HL-60 (cell line): ENCODE measurements around the gene DERA.
"Not testable (repeated sequence)": the region's sequence is repeated elsewhere in the genome, so short reads cannot be mapped to it uniquely, and the experiment has no call there.

Experiments
- DNase-seq, 2 experiments: peaks; one replicate each; pipeline ENCODE4 v3.0.0-alpha.2; 2010 to 2020; ENCODE audit warnings: low read depth in 1 of 2, low spot score in 1 of 2
- H3K27ac ChIP-seq: fragments of 250-450 bp; sonication (Bioruptor Pico); replicated peaks from 2 replicates; pipeline ENCODE4 v1.5.1; 2020; ENCODE audit warnings: mild to moderate bottlenecking, moderate library complexity
- H3K27me3 ChIP-seq: fragments of 250-450 bp; sonication (Bioruptor Pico); 2 replicates; pipeline ENCODE4 v1.5.1; 2021; ENCODE audit warnings: mild to moderate bottlenecking, moderate library complexity; ENCODE audit not compliant: insufficient read depth, poor library complexity, severe bottlenecking
- H3K4me3 ChIP-seq: replicated peaks from 2 replicates; pipeline ENCODE4 v1.5.1; 2011; ENCODE audit warnings: mild to moderate bottlenecking, control low read depth, low read length; ENCODE audit not compliant: insufficient read depth
- GABPA ChIP-seq: IDR thresholded peaks from 2 replicates; pipeline ENCODE4 v1.6.1; 2012; ENCODE audit warnings: low read depth
- POLR2AphosphoS5 ChIP-seq: IDR thresholded peaks from 2 replicates; pipeline ENCODE4 v1.6.1; 2012; ENCODE audit warnings: low read depth
- SPI1 ChIP-seq: IDR thresholded peaks from 2 replicates; pipeline ENCODE4 v1.6.1; 2012; ENCODE audit warnings: low read depth, mild to moderate bottlenecking, borderline replicate concordance
- TF ChIP-seq, protein P1 (sequence below): IDR thresholded peaks from one replicate; pipeline ENCODE4 v1.5.1; 2011; ENCODE audit warnings: low read length, control low read depth, inconsistent platforms; ENCODE audit not compliant: insufficient read depth
- TF ChIP-seq, protein P2 (sequence below): IDR thresholded peaks from 2 replicates; pipeline ENCODE4 v1.6.1; 2012; ENCODE audit warnings: low read depth; ENCODE audit not compliant: insufficient replicate concordance

Gene DERA

DNA sequence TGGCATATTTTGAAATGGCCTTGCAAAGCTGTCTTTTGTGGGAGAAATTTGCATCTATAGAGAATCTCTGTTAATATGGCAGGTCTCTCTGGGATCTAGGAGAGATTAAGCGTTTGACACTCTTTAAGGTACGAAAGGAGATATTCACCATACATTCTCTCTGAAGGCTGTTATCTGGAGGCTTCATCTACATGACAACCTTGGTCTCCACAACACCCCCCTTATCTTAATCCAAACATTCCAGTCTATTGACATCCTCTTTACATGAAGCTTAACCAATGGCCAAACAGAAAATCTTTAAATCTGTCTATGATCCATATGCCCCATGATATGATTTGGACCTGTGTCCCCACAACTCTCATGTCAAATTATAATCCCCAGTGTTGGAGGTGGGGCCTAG, 137.4 kb downstream of the DERA start:
- Histone ChIP-seq H3K27me3 (no peaks in the 10 kb centered on the region), H3K27ac (no peak overlapping the region), H3K4me3 (no peak overlapping the region)
- DNase-seq, result no peak
- TF ChIP-seq GABPA (no peak), POLR2AphosphoS5 (no peak), SPI1 (no peak)
- TF ChIP-seq, protein P1, sequence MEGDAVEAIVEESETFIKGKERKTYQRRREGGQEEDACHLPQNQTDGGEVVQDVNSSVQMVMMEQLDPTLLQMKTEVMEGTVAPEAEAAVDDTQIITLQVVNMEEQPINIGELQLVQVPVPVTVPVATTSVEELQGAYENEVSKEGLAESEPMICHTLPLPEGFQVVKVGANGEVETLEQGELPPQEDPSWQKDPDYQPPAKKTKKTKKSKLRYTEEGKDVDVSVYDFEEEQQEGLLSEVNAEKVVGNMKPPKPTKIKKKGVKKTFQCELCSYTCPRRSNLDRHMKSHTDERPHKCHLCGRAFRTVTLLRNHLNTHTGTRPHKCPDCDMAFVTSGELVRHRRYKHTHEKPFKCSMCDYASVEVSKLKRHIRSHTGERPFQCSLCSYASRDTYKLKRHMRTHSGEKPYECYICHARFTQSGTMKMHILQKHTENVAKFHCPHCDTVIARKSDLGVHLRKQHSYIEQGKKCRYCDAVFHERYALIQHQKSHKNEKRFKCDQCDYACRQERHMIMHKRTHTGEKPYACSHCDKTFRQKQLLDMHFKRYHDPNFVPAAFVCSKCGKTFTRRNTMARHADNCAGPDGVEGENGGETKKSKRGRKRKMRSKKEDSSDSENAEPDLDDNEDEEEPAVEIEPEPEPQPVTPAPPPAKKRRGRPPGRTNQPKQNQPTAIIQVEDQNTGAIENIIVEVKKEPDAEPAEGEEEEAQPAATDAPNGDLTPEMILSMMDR, result no peak
- TF ChIP-seq, protein P2, sequence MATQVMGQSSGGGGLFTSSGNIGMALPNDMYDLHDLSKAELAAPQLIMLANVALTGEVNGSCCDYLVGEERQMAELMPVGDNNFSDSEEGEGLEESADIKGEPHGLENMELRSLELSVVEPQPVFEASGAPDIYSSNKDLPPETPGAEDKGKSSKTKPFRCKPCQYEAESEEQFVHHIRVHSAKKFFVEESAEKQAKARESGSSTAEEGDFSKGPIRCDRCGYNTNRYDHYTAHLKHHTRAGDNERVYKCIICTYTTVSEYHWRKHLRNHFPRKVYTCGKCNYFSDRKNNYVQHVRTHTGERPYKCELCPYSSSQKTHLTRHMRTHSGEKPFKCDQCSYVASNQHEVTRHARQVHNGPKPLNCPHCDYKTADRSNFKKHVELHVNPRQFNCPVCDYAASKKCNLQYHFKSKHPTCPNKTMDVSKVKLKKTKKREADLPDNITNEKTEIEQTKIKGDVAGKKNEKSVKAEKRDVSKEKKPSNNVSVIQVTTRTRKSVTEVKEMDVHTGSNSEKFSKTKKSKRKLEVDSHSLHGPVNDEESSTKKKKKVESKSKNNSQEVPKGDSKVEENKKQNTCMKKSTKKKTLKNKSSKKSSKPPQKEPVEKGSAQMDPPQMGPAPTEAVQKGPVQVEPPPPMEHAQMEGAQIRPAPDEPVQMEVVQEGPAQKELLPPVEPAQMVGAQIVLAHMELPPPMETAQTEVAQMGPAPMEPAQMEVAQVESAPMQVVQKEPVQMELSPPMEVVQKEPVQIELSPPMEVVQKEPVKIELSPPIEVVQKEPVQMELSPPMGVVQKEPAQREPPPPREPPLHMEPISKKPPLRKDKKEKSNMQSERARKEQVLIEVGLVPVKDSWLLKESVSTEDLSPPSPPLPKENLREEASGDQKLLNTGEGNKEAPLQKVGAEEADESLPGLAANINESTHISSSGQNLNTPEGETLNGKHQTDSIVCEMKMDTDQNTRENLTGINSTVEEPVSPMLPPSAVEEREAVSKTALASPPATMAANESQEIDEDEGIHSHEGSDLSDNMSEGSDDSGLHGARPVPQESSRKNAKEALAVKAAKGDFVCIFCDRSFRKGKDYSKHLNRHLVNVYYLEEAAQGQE, result no peak

DNA sequence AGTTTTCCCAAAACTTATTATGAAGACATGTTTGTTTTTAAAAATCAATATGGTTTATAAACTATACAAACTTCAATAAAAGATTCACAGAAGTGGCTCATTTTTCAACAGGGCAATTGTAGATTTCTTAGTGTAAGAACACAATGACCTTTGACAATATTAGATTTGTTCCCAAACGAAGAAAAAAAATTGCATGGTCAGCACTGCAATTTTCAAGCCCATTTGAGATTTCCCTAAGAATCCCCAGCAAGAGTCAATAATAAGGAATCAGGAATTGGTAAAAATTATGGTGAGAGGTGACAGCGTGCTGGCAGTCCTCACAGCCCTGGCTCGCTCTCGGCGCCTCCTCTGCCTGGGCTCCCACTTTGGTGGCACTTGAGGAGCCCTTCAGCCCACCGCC, 145.8 kb downstream of the DERA start:
- DNase-seq, result no peak
- TF ChIP-seq SPI1 (no peak), POLR2AphosphoS5 (no peak), GABPA (no peak)
- TF ChIP-seq, protein P1, result no peak
- TF ChIP-seq, protein P2, result no peak
- H3K27me3 ChIP-seq, result no peaks in the 10 kb centered on the region
- H3K27ac ChIP-seq, result no peak overlapping the region
- H3K4me3 ChIP-seq, result no peak overlapping the region

DNA sequence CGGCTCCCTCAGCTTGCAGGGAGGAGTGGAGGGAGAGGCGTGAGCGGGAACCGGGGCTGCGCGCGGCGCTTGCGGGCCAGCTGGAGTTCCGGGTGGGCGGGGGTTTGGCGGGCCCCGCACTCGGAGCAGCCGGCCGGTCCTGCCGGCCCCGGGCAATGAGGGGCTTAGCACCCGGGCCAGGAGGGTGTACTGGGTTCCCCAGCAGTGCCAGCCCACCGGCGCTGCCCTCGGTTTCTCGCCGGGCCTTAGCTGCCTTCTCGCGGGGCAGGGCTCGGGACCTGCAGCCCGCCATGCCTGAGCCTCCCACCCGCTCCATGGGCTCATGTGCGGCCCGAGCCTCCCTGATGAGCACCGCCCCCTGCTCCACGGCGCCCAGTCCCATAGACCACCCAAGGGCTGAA, 146.2 kb downstream of the DERA start:
- DNase-seq, H3K4me3 ChIP-seq, H3K27me3 ChIP-seq, H3K27ac ChIP-seq: not testable (repeated sequence)

DNA sequence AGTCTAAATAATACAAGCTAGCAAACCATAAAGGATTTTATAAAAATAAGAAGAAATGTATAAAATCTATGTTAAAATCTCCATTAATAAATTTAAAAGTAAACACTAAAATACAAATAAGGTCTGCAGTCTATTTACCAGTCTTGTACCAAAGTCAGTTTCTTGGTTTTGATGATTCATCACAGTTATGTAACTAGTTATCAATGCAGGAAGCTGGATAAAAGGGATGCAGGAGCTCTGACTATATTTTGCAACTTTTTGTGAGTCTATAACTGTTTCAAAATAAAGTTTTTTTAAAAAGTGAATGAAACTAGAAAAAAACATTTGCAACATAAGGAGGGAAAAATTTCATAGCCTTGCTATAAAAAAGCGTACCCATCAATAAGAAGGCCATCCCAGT, 151.5 kb downstream of the DERA start:
- Histone ChIP-seq H3K27me3 (no peaks in the 10 kb centered on the region), H3K27ac (no peak overlapping the region), H3K4me3 (no peak overlapping the region)
- TF ChIP-seq, protein P1, result no peak
- TF ChIP-seq SPI1 (no peak), GABPA (no peak), POLR2AphosphoS5 (no peak)
- TF ChIP-seq, protein P2, result no peak
- peak; percentile 3 to 78 for DNase-seq
